ENCODE results near the gene TRMT112.

TRMT112 gene

GRCh38 chr11:64362339-64362738 is 45.0 kb upstream of the TRMT112 start:
- TF ChIP-seq, protein P1, sequence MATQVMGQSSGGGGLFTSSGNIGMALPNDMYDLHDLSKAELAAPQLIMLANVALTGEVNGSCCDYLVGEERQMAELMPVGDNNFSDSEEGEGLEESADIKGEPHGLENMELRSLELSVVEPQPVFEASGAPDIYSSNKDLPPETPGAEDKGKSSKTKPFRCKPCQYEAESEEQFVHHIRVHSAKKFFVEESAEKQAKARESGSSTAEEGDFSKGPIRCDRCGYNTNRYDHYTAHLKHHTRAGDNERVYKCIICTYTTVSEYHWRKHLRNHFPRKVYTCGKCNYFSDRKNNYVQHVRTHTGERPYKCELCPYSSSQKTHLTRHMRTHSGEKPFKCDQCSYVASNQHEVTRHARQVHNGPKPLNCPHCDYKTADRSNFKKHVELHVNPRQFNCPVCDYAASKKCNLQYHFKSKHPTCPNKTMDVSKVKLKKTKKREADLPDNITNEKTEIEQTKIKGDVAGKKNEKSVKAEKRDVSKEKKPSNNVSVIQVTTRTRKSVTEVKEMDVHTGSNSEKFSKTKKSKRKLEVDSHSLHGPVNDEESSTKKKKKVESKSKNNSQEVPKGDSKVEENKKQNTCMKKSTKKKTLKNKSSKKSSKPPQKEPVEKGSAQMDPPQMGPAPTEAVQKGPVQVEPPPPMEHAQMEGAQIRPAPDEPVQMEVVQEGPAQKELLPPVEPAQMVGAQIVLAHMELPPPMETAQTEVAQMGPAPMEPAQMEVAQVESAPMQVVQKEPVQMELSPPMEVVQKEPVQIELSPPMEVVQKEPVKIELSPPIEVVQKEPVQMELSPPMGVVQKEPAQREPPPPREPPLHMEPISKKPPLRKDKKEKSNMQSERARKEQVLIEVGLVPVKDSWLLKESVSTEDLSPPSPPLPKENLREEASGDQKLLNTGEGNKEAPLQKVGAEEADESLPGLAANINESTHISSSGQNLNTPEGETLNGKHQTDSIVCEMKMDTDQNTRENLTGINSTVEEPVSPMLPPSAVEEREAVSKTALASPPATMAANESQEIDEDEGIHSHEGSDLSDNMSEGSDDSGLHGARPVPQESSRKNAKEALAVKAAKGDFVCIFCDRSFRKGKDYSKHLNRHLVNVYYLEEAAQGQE (IDR thresholded peaks at IDR 0.05; ENCODE audit: insufficient read depth in 1 of 2, low read depth in 2 of 2, low read length in 2 of 2), result no peak
- TF ChIP-seq FOXP2 (optimal IDR thresholded peaks at IDR 0.05; ENCODE audit: borderline replicate concordance, extremely low read depth, extremely low read length, insufficient read depth), result no peak
- TF ChIP-seq SIN3A (IDR thresholded peaks at IDR 0.05; ENCODE audit: borderline replicate concordance, insufficient read depth, low read length), result no peak
- no peak for TF ChIP-seq TAF1 (IDR thresholded peaks at IDR 0.05; ENCODE audit: borderline replicate concordance, insufficient read depth, low read length)
- TF ChIP-seq POLR2AphosphoS5 (IDR thresholded peaks at IDR 0.05; ENCODE audit: low read depth, low read length), result no peak

DNA sequence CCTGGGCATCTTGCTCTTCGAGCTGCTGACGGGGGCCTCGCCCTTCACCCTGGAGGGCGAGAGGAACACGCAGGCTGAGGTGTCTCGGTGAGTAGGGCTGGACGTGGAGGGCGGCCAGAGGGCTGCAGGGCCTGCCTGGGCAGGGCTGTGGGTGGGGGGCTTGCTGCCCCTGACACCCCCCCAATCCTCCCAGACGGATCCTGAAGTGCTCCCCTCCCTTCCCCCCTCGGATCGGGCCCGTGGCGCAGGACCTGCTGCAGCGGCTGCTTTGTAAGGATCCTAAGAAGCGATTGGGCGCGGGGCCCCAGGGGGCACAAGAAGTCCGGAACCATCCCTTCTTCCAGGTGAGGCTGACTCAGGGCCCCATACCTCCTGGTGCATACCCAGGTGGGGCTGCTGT is 44.3 kb upstream of the TRMT112 start:
- TF ChIP-seq POLR2AphosphoS5 (IDR thresholded peaks at IDR 0.05; ENCODE audit: low read depth, low read length), result no peak
- no peak for TF ChIP-seq FOXP2 (optimal IDR thresholded peaks at IDR 0.05; ENCODE audit: borderline replicate concordance, extremely low read depth, extremely low read length, insufficient read depth)
- TF ChIP-seq SIN3A (IDR thresholded peaks at IDR 0.05; ENCODE audit: borderline replicate concordance, insufficient read depth, low read length), result no peak
- TF ChIP-seq TAF1 (IDR thresholded peaks at IDR 0.05; ENCODE audit: borderline replicate concordance, insufficient read depth, low read length), result no peak

DNA sequence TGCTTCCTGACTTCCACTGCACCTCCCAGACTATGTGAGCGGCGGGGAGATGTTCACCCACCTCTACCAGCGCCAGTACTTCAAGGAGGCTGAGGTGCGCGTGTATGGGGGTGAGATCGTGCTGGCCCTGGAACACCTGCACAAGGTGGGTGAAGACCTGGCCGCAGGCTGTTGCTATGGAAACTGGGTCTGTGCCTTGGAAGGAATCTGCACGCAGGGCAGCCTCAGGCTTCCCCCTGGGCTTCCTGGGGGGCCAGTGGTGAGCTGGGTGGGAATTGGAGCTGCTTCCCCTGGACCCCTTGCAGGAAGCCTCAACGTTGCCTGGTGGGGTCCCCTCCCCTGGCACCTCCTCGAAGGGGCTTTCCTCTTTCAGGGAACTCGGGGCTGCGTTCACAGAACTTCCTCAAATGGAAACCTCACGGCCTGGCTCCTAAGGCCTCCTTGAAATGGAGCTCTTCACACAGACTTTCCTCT is 43.1 kb upstream of the TRMT112 start:
- TF ChIP-seq SIN3A (IDR thresholded peaks at IDR 0.05; ENCODE audit: borderline replicate concordance, insufficient read depth, low read length), result no peak
- TF ChIP-seq, protein P1 (IDR thresholded peaks at IDR 0.05; ENCODE audit: insufficient read depth in 1 of 2, low read depth in 2 of 2, low read length in 2 of 2), result no peak
- TF ChIP-seq TAF1 (IDR thresholded peaks at IDR 0.05; ENCODE audit: borderline replicate concordance, insufficient read depth, low read length), result no peak
- no peak for TF ChIP-seq FOXP2 (optimal IDR thresholded peaks at IDR 0.05; ENCODE audit: borderline replicate concordance, extremely low read depth, extremely low read length, insufficient read depth)
- no peak for TF ChIP-seq POLR2AphosphoS5 (IDR thresholded peaks at IDR 0.05; ENCODE audit: low read depth, low read length)

- no peak for TF ChIP-seq TAF1 (IDR thresholded peaks at IDR 0.05; ENCODE audit: borderline replicate concordance, insufficient read depth, low read length)
- no peak for TF ChIP-seq POLR2AphosphoS5 (IDR thresholded peaks at IDR 0.05; ENCODE audit: low read depth, low read length)
- TF ChIP-seq FOXP2 (optimal IDR thresholded peaks at IDR 0.05; ENCODE audit: borderline replicate concordance, extremely low read depth, extremely low read length, insufficient read depth), result no peak
- TF ChIP-seq SIN3A (IDR thresholded peaks at IDR 0.05; ENCODE audit: borderline replicate concordance, insufficient read depth, low read length), result no peak
- TF ChIP-seq, protein P1 (IDR thresholded peaks at IDR 0.05; ENCODE audit: insufficient read depth in 1 of 2, low read depth in 2 of 2, low read length in 2 of 2), result no peak
These were observed 42.5 kb upstream of the TRMT112 start for GRCh38 chr11:64359712-64360445.

- peak; percentile 45 for TF ChIP-seq POLR2AphosphoS5 (IDR thresholded peaks at IDR 0.05; ENCODE audit: low read depth, low read length)
- peak; percentile 21 for TF ChIP-seq FOXP2 (optimal IDR thresholded peaks at IDR 0.05; ENCODE audit: borderline replicate concordance, extremely low read depth, extremely low read length, insufficient read depth)
- TF ChIP-seq, protein P1 (IDR thresholded peaks at IDR 0.05; ENCODE audit: insufficient read depth in 1 of 2, low read depth in 2 of 2, low read length in 2 of 2), result no peak
These were observed 41.8 kb upstream of the TRMT112 start, which contains the start of gene RPS6KA4 for GRCh38 chr11:64358907-64359711. Gene RPS6KA4, plus strand, starts transcription at chr11:64359162. Its CDS starts 74 bp downstream, at chr11:64359236.

Measured in PFSK-1 (cell line).